Right lobe of liver (tissue), 4 donors: ENCODE data around the gene S100A9.

Experiments
- POLR2A ChIP-seq: fragments of 450-650 bp; IDR thresholded peaks from one replicate; pipeline ENCODE4 v1.6.1; 2017; ENCODE audit warnings: antibody characterized with exemption, mild to moderate bottlenecking
- TF ChIP-seq, protein P1 (sequence below), 4 donors: fragments of 200-600 bp in 3 of 4; fragments of 450-650 bp in 1 of 4; IDR thresholded peaks; one replicate each; pipeline versions ENCODE4 v1.5.1 to v1.8.0; 2016 to 2022; ENCODE audit warnings: antibody characterized with exemption in 4 of 4, mild to moderate bottlenecking in 2 of 4
- donor health status: DM: no; HTN: no; CAD: no.
- donor health status: DM: no; HTN: no; CAD: no.
- donor health status: DM: no; HTN: yes; CAD: no.

DNA sequence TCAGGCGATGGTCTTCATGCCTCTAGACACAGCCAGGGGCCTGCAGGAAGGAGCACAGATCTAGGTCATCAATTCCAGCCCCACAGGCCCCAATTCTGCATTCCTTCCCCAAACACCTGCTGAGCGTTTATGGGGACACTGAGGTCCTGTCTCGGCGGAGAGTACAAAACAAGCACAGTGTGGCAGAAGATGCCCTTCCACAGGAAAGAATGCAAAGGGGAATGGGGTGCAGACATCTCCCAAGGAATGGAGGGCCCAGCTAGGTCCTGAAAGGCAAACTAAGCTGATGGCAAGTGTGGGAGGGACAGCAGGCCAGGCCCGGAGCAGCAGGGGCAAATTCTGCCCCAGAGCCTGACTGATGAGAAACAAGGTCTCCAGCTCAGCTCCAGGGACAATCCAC, 36.7 kb downstream of the S100A9 start:
- TF ChIP-seq, protein P1, sequence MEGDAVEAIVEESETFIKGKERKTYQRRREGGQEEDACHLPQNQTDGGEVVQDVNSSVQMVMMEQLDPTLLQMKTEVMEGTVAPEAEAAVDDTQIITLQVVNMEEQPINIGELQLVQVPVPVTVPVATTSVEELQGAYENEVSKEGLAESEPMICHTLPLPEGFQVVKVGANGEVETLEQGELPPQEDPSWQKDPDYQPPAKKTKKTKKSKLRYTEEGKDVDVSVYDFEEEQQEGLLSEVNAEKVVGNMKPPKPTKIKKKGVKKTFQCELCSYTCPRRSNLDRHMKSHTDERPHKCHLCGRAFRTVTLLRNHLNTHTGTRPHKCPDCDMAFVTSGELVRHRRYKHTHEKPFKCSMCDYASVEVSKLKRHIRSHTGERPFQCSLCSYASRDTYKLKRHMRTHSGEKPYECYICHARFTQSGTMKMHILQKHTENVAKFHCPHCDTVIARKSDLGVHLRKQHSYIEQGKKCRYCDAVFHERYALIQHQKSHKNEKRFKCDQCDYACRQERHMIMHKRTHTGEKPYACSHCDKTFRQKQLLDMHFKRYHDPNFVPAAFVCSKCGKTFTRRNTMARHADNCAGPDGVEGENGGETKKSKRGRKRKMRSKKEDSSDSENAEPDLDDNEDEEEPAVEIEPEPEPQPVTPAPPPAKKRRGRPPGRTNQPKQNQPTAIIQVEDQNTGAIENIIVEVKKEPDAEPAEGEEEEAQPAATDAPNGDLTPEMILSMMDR (IDR thresholded peaks at IDR 0.05) = no peak
- TF ChIP-seq POLR2A = no peak
